OCI-LY1 (cell line): ENCODE results near the gene C22orf23.

ENCODE experiments used
- H2AFZ ChIP-seq: fragments of 200-600 bp; sonication (generic), shearing (Covaris generic); 2 replicates; pipeline ENCODE4 v1.6.0; 2014; ENCODE audit warnings: antibody characterized with exemption, mild to moderate bottlenecking, low read length
- H3F3A ChIP-seq: fragments of 200-600 bp; sonication (generic), shearing (Covaris generic); 2 replicates; pipeline ENCODE4 v1.6.0; 2014; ENCODE audit warnings: mild to moderate bottlenecking, antibody characterized with exemption, low read length, moderate library complexity; ENCODE audit not compliant: insufficient read depth
- H3K27ac ChIP-seq: fragments of 200-600 bp; sonication (generic); 2 replicates; pipeline ENCODE4 v1.5.1; 2014; ENCODE audit warnings: low read length, mixed run types, mild to moderate bottlenecking, low read depth; ENCODE audit not compliant: poor library complexity, severe bottlenecking
- H3K27me3 ChIP-seq: fragments of 200-600 bp; sonication (generic); 2 replicates; pipeline ENCODE4 v1.6.0; 2014; ENCODE audit warnings: antibody characterized with exemption, mild to moderate bottlenecking, low read length, moderate library complexity; ENCODE audit not compliant: insufficient read depth
- H3K36me3 ChIP-seq: fragments of 200-600 bp; sonication (generic); 2 replicates; pipeline ENCODE4 v1.6.1; 2014; ENCODE audit warnings: mild to moderate bottlenecking, antibody characterized with exemption, low read length, moderate library complexity, mixed read lengths; ENCODE audit not compliant: insufficient read depth
- H3K4me1 ChIP-seq: fragments of 200-600 bp; sonication (generic); 2 replicates; pipeline ENCODE4 v1.5.1; 2014; ENCODE audit warnings: mild to moderate bottlenecking, low read length, moderate library complexity; ENCODE audit not compliant: insufficient read depth, severe bottlenecking
- H3K4me2 ChIP-seq: fragments of 200-600 bp; sonication (generic), shearing (Covaris generic); 2 replicates; pipeline ENCODE4 v1.6.1; 2014; ENCODE audit warnings: low read length
- H3K4me3 ChIP-seq: fragments of 200-600 bp; sonication (generic); 2 replicates; pipeline ENCODE4 v1.5.1; 2014; ENCODE audit warnings: low read length, low read depth, mild to moderate bottlenecking, mixed read lengths; ENCODE audit not compliant: poor library complexity, severe bottlenecking
- H3K79me2 ChIP-seq: fragments of 200-600 bp; shearing (Covaris generic); 2 replicates; pipeline ENCODE4 v1.6.1; 2016; ENCODE audit warnings: mixed run types, low read length, mixed read lengths; ENCODE audit not compliant: insufficient read depth
- H3K9ac ChIP-seq: fragments of 200-600 bp; sonication (generic), shearing (Covaris generic); 2 replicates; pipeline ENCODE4 v1.6.1; 2014; ENCODE audit warnings: mild to moderate bottlenecking, low read length, mixed read lengths
- H3K9me2 ChIP-seq: fragments of 200-600 bp; sonication (generic), shearing (Covaris generic); 2 replicates; pipeline ENCODE4 v1.6.1; 2014; ENCODE audit warnings: low read depth, mild to moderate bottlenecking, low read length, mixed read lengths
- H3K9me3 ChIP-seq: fragments of 200-600 bp; shearing (Covaris generic); 2 replicates; pipeline ENCODE4 v1.6.1; 2014; ENCODE audit warnings: low read length, mixed read lengths
- H4K20me1 ChIP-seq: fragments of 200-600 bp; sonication (generic), shearing (Covaris generic); 2 replicates; pipeline ENCODE4 v1.6.0; 2016; ENCODE audit warnings: mild to moderate bottlenecking, low read length; ENCODE audit not compliant: insufficient read depth
- EZH2 ChIP-seq: fragments of 200-600 bp; sonication (generic), shearing (Covaris generic); IDR thresholded peaks from 2 replicates; pipeline ENCODE4 v1.8.0; 2017; ENCODE audit warnings: borderline replicate concordance, mixed run types, mild to moderate bottlenecking, antibody characterized with exemption, low read length, moderate library complexity, mixed read lengths
- TF ChIP-seq, protein P1 (sequence below): fragments of 200-600 bp; sonication (generic), shearing (Covaris generic); IDR thresholded peaks from 2 replicates; pipeline ENCODE4 v1.5.1; 2017; ENCODE audit warnings: mild to moderate bottlenecking, antibody characterized with exemption, low read length, moderate library complexity, mixed read lengths

The C22orf23 gene

DNA sequence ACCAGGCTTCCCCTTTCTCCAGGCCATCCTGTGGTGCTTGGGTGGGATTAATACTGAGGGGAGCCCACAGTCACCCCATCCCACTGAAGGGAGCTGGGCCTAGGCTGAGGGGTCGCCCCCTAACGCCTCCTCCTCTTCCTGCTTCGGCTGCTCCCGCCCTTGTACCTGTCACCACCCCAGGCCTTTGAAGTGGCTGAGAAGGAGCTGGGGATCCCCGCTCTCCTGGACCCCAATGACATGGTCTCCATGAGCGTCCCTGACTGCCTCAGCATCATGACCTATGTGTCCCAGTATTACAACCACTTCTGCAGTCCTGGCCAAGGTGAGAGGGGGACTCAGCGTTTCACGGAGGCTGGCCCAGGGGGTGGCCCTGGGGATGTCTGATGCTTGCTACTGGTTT, 41.2 kb downstream of the C22orf23 start:
- Histone ChIP-seq H3K79me2 (no peaks in the 10 kb centered on the region), H3K4me1 (peaks cover 8% of the 10 kb centered on the region), H3K9me2 (no peaks in the 10 kb centered on the region), H3K36me3 (no peaks in the 10 kb centered on the region; the same call in 1 of the 2 replicates), H3K4me3 (no peak overlapping the region), H3K4me2 (no peak overlapping the region), H3F3A (no peaks in the 10 kb centered on the region; the same call in 1 of the 2 replicates), H3K9me3 (no peaks in the 10 kb centered on the region), H3K9ac (no peak overlapping the region), H4K20me1 (no peaks in the 10 kb centered on the region), H3K27me3 (no peaks in the 10 kb centered on the region), H3K27ac (no peak overlapping the region), H2AFZ (no peak overlapping the region)
- TF ChIP-seq, protein P1, sequence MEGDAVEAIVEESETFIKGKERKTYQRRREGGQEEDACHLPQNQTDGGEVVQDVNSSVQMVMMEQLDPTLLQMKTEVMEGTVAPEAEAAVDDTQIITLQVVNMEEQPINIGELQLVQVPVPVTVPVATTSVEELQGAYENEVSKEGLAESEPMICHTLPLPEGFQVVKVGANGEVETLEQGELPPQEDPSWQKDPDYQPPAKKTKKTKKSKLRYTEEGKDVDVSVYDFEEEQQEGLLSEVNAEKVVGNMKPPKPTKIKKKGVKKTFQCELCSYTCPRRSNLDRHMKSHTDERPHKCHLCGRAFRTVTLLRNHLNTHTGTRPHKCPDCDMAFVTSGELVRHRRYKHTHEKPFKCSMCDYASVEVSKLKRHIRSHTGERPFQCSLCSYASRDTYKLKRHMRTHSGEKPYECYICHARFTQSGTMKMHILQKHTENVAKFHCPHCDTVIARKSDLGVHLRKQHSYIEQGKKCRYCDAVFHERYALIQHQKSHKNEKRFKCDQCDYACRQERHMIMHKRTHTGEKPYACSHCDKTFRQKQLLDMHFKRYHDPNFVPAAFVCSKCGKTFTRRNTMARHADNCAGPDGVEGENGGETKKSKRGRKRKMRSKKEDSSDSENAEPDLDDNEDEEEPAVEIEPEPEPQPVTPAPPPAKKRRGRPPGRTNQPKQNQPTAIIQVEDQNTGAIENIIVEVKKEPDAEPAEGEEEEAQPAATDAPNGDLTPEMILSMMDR, result no peak
- TF ChIP-seq EZH2, result no peak

DNA sequence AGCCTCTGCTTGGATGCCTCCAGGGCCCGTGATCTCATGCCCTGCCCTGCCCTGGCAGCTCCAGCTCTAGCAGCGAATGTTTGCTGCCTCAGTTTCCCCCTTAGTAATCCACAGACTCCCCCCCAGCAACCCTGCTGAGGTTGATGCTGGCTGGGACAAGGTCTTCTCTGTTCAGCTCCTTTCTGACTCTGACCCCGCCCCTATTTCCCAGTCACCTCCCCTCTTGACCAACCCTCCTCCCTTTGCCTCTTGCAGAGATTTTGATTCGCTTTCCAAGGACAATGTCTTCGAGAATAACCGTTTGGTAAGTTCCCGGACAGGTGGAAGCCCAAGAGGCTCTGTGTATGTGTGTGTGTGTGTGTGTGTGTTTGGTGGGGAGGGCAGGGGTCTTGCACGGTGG, 41.7 kb downstream of the C22orf23 start:
- no peaks in the 10 kb centered on the region for H3K36me3 ChIP-seq

DNA sequence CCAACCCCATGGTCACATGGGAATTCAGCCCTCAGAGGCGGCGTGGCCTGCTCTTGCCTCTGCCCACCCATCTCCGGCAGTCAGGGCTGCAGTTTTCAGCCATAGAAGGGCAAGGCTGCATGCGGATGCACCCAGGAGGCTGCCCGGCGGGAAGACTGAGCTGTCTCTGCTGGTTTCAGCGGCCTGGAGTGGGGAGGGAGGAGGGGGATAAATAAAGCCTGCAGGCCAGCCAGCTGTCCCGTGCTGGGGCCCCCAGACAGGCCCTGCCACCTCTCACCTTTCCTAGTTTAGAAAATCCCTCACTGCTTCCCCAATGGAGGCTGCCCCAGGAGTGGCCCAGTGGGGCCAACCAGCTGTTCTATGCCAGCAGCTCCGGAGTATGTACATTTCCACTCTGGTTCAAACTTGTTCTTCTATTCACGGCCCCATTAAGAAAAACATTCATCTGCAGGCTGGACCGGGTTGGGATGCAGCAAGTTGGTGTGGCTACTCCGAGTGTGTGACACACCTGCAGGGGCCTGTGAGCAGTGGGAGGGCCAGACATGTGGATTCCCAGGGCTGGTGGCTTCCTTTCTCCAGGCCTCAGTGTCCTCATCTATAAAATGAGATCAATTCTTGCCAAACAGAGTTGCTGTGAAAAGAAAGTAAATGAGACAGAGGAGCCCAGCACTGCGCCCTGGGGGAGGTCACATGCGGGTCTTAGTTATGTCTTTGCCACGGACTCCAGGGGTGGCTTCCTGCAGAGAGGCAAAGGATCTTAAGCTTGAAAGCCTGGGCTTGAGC, 42.3 kb downstream of the C22orf23 start:
- no peaks in the 10 kb centered on the region for H3K27me3 ChIP-seq
- H2AFZ ChIP-seq, result no peak overlapping the region
- H3F3A ChIP-seq, result no peaks in the 10 kb centered on the region; the same call in 1 of the 2 replicates
- H3K9me3 ChIP-seq, result no peaks in the 10 kb centered on the region
- TF ChIP-seq, protein P1, result no peak
- no peak for TF ChIP-seq EZH2
- peaks cover 14% of the 10 kb centered on the region for H3K4me1 ChIP-seq
- H3K27ac ChIP-seq, result no peak overlapping the region
- H3K9me2 ChIP-seq, result no peaks in the 10 kb centered on the region
- H3K9ac ChIP-seq, result no peak overlapping the region
- no peaks in the 10 kb centered on the region for H3K79me2 ChIP-seq
- H3K4me2 ChIP-seq, result no peak overlapping the region
- no peaks in the 10 kb centered on the region for H3K36me3 ChIP-seq
- no peak overlapping the region for H3K4me3 ChIP-seq
- no peaks in the 10 kb centered on the region for H4K20me1 ChIP-seq

More for the DNA sequence above, 41.7 kb downstream of the C22orf23 start:
- Histone ChIP-seq H3K9me2 (no peaks in the 10 kb centered on the region), H3K4me2 (no peak overlapping the region), H3K9me3 (no peaks in the 10 kb centered on the region), H3F3A (no peaks in the 10 kb centered on the region; the same call in 1 of the 2 replicates), H3K79me2 (no peaks in the 10 kb centered on the region), H3K27me3 (no peaks in the 10 kb centered on the region), H3K27ac (no peak overlapping the region), H3K4me3 (no peak overlapping the region), H2AFZ (no peak overlapping the region), H4K20me1 (no peaks in the 10 kb centered on the region), H3K9ac (no peak overlapping the region), H3K4me1 (peaks cover 13% of the 10 kb centered on the region)
- no peak for TF ChIP-seq EZH2
- TF ChIP-seq, protein P1, result no peak
